ENCODE results near the gene ELMOD3. TPM values are rescaled to one million over a fixed set of nuclear protein-coding genes. Genes with fewer than 3 reads are reported as not detected.

The ELMOD3 gene
- total RNA-seq, 2 experiments from 2014 or later: 19.2 to 19.4 TPM

GRCh38 chr2:85427300-85427835 is 72.8 kb downstream of the ELMOD3 start:
- Mint-ChIP-seq H3K36me3 (ENCODE audit: low read depth) (no peaks in the 10 kb centered on the region), H3K27ac (no peak overlapping the region), H3K4me1 (no peaks in the 10 kb centered on the region), H3K9me3 (no peaks in the 10 kb centered on the region), H3K27me3 (no peaks in the 10 kb centered on the region), H3K4me3 (no peak overlapping the region)
- no peak for DNase-seq
- CTCF ChIA-PET: interaction anchor here (1.0 to 3.4 kb wide), 2 partner anchors 8 to 10 kb away, joined by 3 to 17 read pairs; partner anchors contain the start of gene SH2D6
- POLR2A ChIA-PET: interaction anchor here (1.2 to 4.8 kb wide), 4 partner anchors 8 to 118 kb away, joined by 4 to 44 read pairs (median 21); partner anchors contain the start of genes MAT2A and SH2D6

- ChIA-PET CTCF (interaction anchor here (1.0 to 3.4 kb wide), 3 partner anchors 9 to 123 kb away, joined by 3 to 17 read pairs (median 8); partner anchors contain the start of gene SH2D6), POLR2A (interaction anchor here (0.6 to 4.8 kb wide), 7 partner anchors 9 to 195 kb away, joined by 3 to 44 read pairs (median 4); partner anchors contain the start of genes MAT2A and SH2D6)
- Mint-ChIP-seq H3K27me3 (no peaks in the 10 kb centered on the region), H3K9me3 (no peaks in the 10 kb centered on the region), H3K4me1 (no peaks in the 10 kb centered on the region), H3K4me3 (no peak overlapping the region), H3K36me3 (ENCODE audit: low read depth) (no peaks in the 10 kb centered on the region), H3K27ac (no peak overlapping the region)
- no peak for DNase-seq
Measured at GRCh38 chr2:85428343-85428881, 73.8 kb downstream of the ELMOD3 start.

GRCh38 chr2:85429213-85429923 is 74.8 kb downstream of the ELMOD3 start:
- Mint-ChIP-seq H3K9me3 (no peaks in the 10 kb centered on the region), H3K4me1 (no peaks in the 10 kb centered on the region), H3K27me3 (no peaks in the 10 kb centered on the region), H3K4me3 (no peak overlapping the region), H3K36me3 (ENCODE audit: low read depth) (no peaks in the 10 kb centered on the region), H3K27ac (no peak overlapping the region)
- POLR2A ChIA-PET: interaction anchor here (1.1 to 4.8 kb wide), 6 partner anchors 9 to 166 kb away, joined by 3 to 44 read pairs (median 11); partner anchors contain the start of genes MAT2A, RNF181 and SH2D6
- CTCF ChIA-PET: interaction anchor here (0.8 to 3.4 kb wide), 3 partner anchors 10 to 128 kb away, joined by 3 to 17 read pairs (median 8); partner anchors contain the start of gene SH2D6
- DNase-seq: no peak

GRCh38 chr2:85429924-85430289 is 75.3 kb downstream of the ELMOD3 start:
- no peak for DNase-seq
- Mint-ChIP-seq H3K4me3 (no peak overlapping the region), H3K4me1 (no peaks in the 10 kb centered on the region), H3K9me3 (no peaks in the 10 kb centered on the region), H3K36me3 (ENCODE audit: low read depth) (no peaks in the 10 kb centered on the region), H3K27ac (no peak overlapping the region), H3K27me3 (no peaks in the 10 kb centered on the region)
- POLR2A ChIA-PET: interaction anchor here (1.1 to 4.8 kb wide), 5 partner anchors 8 to 166 kb away, joined by 3 to 44 read pairs (median 18); partner anchors contain the start of genes MAT2A, RNF181 and SH2D6
- CTCF ChIA-PET: interaction anchor here (0.8 to 3.4 kb wide), 3 partner anchors 11 to 127 kb away, joined by 3 to 17 read pairs (median 8); partner anchors contain the start of gene SH2D6

- Mint-ChIP-seq H3K27me3 (no peaks in the 10 kb centered on the region), H3K4me1 (no peaks in the 10 kb centered on the region), H3K4me3 (no peak overlapping the region), H3K9me3 (no peaks in the 10 kb centered on the region), H3K36me3 (ENCODE audit: low read depth) (no peaks in the 10 kb centered on the region), H3K27ac (no peak overlapping the region)
- ChIA-PET POLR2A (interaction anchor here (1.0 to 4.8 kb wide), 3 partner anchors 12 to 115 kb away, joined by 4 to 44 read pairs (median 4); partner anchors contain the start of genes MAT2A and SH2D6), CTCF (interaction anchor here (0.9 to 3.4 kb wide), 2 partner anchors 12 to 121 kb away, joined by 3 to 17 read pairs; partner anchors contain the start of gene SH2D6)
- DNase-seq: no peak
Measured at GRCh38 chr2:85430752-85431569, 76.4 kb downstream of the ELMOD3 start.

GRCh38 chr2:85431570-85432205 is 77.1 kb downstream of the ELMOD3 start:
- Mint-ChIP-seq H3K27ac (no peak overlapping the region), H3K9me3 (no peaks in the 10 kb centered on the region), H3K4me3 (no peak overlapping the region), H3K4me1 (peaks cover 2% of the 10 kb centered on the region), H3K27me3 (no peaks in the 10 kb centered on the region), H3K36me3 (ENCODE audit: low read depth) (no peaks in the 10 kb centered on the region)
- no peak for DNase-seq
- CTCF ChIA-PET: interaction anchor here (0.9 kb wide), 1 partner anchor 120 kb away, joined by 3 read pairs; no protein-coding TSS in a partner anchor
- POLR2A ChIA-PET: interaction anchor here (1.0 to 4.8 kb wide), 2 partner anchors 12 to 108 kb away, joined by 4 to 44 read pairs; partner anchors contain the start of genes MAT2A and SH2D6

GRCh38 chr2:85433511-85434089 is 79.0 kb downstream of the ELMOD3 start:
- Mint-ChIP-seq H3K27ac (no peak overlapping the region), H3K4me3 (no peak overlapping the region), H3K27me3 (no peaks in the 10 kb centered on the region), H3K9me3 (no peaks in the 10 kb centered on the region), H3K4me1 (peaks cover 17% of the 10 kb centered on the region), H3K36me3 (ENCODE audit: low read depth) (no peaks in the 10 kb centered on the region)
- ChIA-PET POLR2A (interaction anchor here (2.1 kb wide), 1 partner anchor 105 kb away, joined by 6 read pairs; the partner anchor contains the start of gene MAT2A), CTCF (interaction anchor here (0.6 to 1.1 kb wide), 2 partner anchors 105 to 144 kb away, joined by 3 read pairs; partner anchors contain the start of gene MAT2A)
- DNase-seq: no peak

GRCh38 chr2:85434696-85435095 is 80.1 kb downstream of the ELMOD3 start:
- POLR2A ChIA-PET: interaction anchor here (1.0 to 2.1 kb wide), 2 partner anchors 15 to 104 kb away, joined by 3 to 6 read pairs; partner anchors contain the start of gene MAT2A
- Mint-ChIP-seq H3K27me3 (no peaks in the 10 kb centered on the region), H3K4me1 (peaks cover 28% of the 10 kb centered on the region), H3K27ac (no peak overlapping the region), H3K9me3 (no peaks in the 10 kb centered on the region), H3K4me3 (no peak overlapping the region), H3K36me3 (ENCODE audit: low read depth) (no peaks in the 10 kb centered on the region)
- CTCF ChIA-PET: no interaction called here
- DNase-seq: no peak

- Mint-ChIP-seq H3K36me3 (ENCODE audit: low read depth) (no peaks in the 10 kb centered on the region), H3K4me1 (peaks cover 34% of the 10 kb centered on the region), H3K9me3 (no peaks in the 10 kb centered on the region), H3K4me3 (no peak overlapping the region), H3K27ac (no peak overlapping the region), H3K27me3 (no peaks in the 10 kb centered on the region)
- POLR2A ChIA-PET: interaction anchor here (2.1 kb wide), 1 partner anchor 103 kb away, joined by 6 read pairs; the partner anchor contains the start of gene MAT2A
- CTCF ChIA-PET: no interaction called here
- no peak for DNase-seq
Measured at GRCh38 chr2:85435220-85435958, 80.8 kb downstream of the ELMOD3 start.

GRCh38 chr2:85435981-85436835 is 81.6 kb downstream of the ELMOD3 start:
- no peak overlapping the region for H3K4me3 Mint-ChIP-seq
- ChIA-PET CTCF (interaction anchor here (2.6 kb wide), 1 partner anchor 116 kb away, joined by 7 read pairs; no protein-coding TSS in a partner anchor), POLR2A (interaction anchor here (0.5 to 7.4 kb wide), 4 partner anchors 10 to 109 kb away, joined by 3 to 143 read pairs (median 12); partner anchors contain the start of genes MAT2A and TGOLN2)
- no peaks in the 10 kb centered on the region for H3K9me3 Mint-ChIP-seq
- H3K27ac Mint-ChIP-seq: peak overlapping the region; percentile 47
- no peaks in the 10 kb centered on the region for H3K27me3 Mint-ChIP-seq
- no peaks in the 10 kb centered on the region for H3K36me3 Mint-ChIP-seq (ENCODE audit: low read depth)
- no peak for DNase-seq
- peaks cover 40% of the 10 kb centered on the region for H3K4me1 Mint-ChIP-seq
